Subcutaneous abdominal adipose tissue (tissue), 5 donors: ENCODE data around the gene TOLLIP.

Source experiments
- H3K27ac ChIP-seq: one replicate; pipeline ENCODE4 v1.7.0; 2013; ENCODE audit warnings: low read depth, mild to moderate bottlenecking, inconsistent platforms, low read length, moderate library complexity
- H3K27me3 ChIP-seq, 5 donors: one replicate each; pipeline ENCODE4 v1.7.0; 2013; ENCODE audit warnings: low read length in 5 of 5, inconsistent platforms in 1 of 5; ENCODE audit not compliant: control insufficient read depth in 5 of 5, insufficient read depth in 4 of 5
- H3K36me3 ChIP-seq, 5 donors: one replicate each; pipeline ENCODE4 v1.7.0; 2013; ENCODE audit warnings: low read length in 5 of 5; ENCODE audit not compliant: control insufficient read depth in 5 of 5, insufficient read depth in 5 of 5
- H3K4me1 ChIP-seq, 5 donors: one replicate each; pipeline ENCODE4 v1.7.0; 2013; ENCODE audit warnings: low read length in 5 of 5, mild to moderate bottlenecking in 3 of 5, moderate library complexity in 1 of 5; ENCODE audit not compliant: control insufficient read depth in 5 of 5, insufficient read depth in 5 of 5
- H3K4me3 ChIP-seq, 5 donors: one replicate each; pipeline ENCODE4 v1.7.0; 2013; ENCODE audit warnings: low read length in 5 of 5, low read depth in 1 of 5
- H3K9ac ChIP-seq, 5 donors: one replicate each; pipeline ENCODE4 v1.7.0; 2013; ENCODE audit warnings: low read length in 5 of 5, mild to moderate bottlenecking in 4 of 5, moderate library complexity in 3 of 5
- H3K9me3 ChIP-seq, 5 donors: one replicate each; pipeline ENCODE4 v1.7.0; 2013; ENCODE audit warnings: low read length in 5 of 5; ENCODE audit not compliant: control insufficient read depth in 5 of 5
- donor health status: healthy.
- donor health status: healthy.
- donor health status: healthy.
- donor health status: healthy.
- donor health status: healthy.

TOLLIP gene

GRCh38 chr11:1292018-1292643 lies 17.3 kb downstream of the TOLLIP start:
- Histone ChIP-seq H3K4me1 (peaks cover 0 to 14% (median 0%) of the 10 kb centered on the region in 5 donors), H3K36me3 (peaks cover 0 to 71% (median 63%) of the 10 kb centered on the region in 5 donors), H3K27ac (no peak overlapping the region), H3K9ac (no peak overlapping the region), H3K4me3 (no peak overlapping the region), H3K27me3 (no peaks in the 10 kb centered on the region), H3K9me3 (no peaks in the 10 kb centered on the region)

- H3K27ac ChIP-seq, result no peak overlapping the region
- no peak overlapping the region for H3K9ac ChIP-seq
- no peaks in the 10 kb centered on the region for H3K9me3 ChIP-seq
- peaks cover 0 to 14% (median 0%) of the 10 kb centered on the region in 5 donors for H3K4me1 ChIP-seq
- H3K27me3 ChIP-seq, result no peaks in the 10 kb centered on the region
- no peak overlapping the region for H3K4me3 ChIP-seq
- peaks cover 0 to 76% (median 69%) of the 10 kb centered on the region in 5 donors for H3K36me3 ChIP-seq
These were observed 18.0 kb downstream of the TOLLIP start for GRCh38 chr11:1291295-1292017.

- Histone ChIP-seq H3K27ac (no peak overlapping the region), H3K4me3 (no peak overlapping the region), H3K36me3 (peaks cover 0 to 82% (median 75%) of the 10 kb centered on the region in 5 donors), H3K9me3 (no peaks in the 10 kb centered on the region), H3K9ac (no peak overlapping the region), H3K27me3 (no peaks in the 10 kb centered on the region), H3K4me1 (peaks cover 0 to 14% (median 0%) of the 10 kb centered on the region in 5 donors)
These were observed 19.1 kb downstream of the TOLLIP start for GRCh38 chr11:1290052-1291040.

- Histone ChIP-seq H3K9ac (no peak overlapping the region), H3K27ac (no peak overlapping the region), H3K27me3 (no peaks in the 10 kb centered on the region), H3K36me3 (peaks cover 0 to 86% (median 79%) of the 10 kb centered on the region in 5 donors), H3K4me3 (no peak overlapping the region), H3K9me3 (no peaks in the 10 kb centered on the region), H3K4me1 (peaks cover 0 to 14% (median 0%) of the 10 kb centered on the region in 5 donors)
These were observed 20.1 kb downstream of the TOLLIP start for GRCh38 chr11:1289211-1289935.

GRCh38 chr11:1288426-1289151 lies 20.8 kb downstream of the TOLLIP start:
- Histone ChIP-seq H3K27me3 (no peaks in the 10 kb centered on the region), H3K9me3 (no peaks in the 10 kb centered on the region)

GRCh38 chr11:1287928-1288327 lies 21.5 kb downstream of the TOLLIP start:
- Histone ChIP-seq H3K27me3 (no peaks in the 10 kb centered on the region), H3K9me3 (no peaks in the 10 kb centered on the region), H3K36me3 (peaks cover 0 to 88% (median 81%) of the 10 kb centered on the region in 5 donors), H3K4me3 (no peak overlapping the region), H3K27ac (no peak overlapping the region), H3K9ac (no peak overlapping the region), H3K4me1 (peaks cover 0 to 8% (median 0%) of the 10 kb centered on the region in 5 donors)

More at GRCh38 chr11:1288426-1289151, 20.8 kb downstream of the TOLLIP start:
- Histone ChIP-seq H3K36me3 (peaks cover 0 to 88% (median 81%) of the 10 kb centered on the region in 5 donors), H3K27ac (no peak overlapping the region), H3K4me1 (peaks cover 0 to 14% (median 0%) of the 10 kb centered on the region in 5 donors), H3K9ac (no peak overlapping the region), H3K4me3 (no peak overlapping the region)

GRCh38 chr11:1285876-1286275 lies 23.6 kb downstream of the TOLLIP start:
- H3K36me3 ChIP-seq, result peaks cover 0 to 86% (median 80%) of the 10 kb centered on the region in 5 donors
- no peaks in the 10 kb centered on the region for H3K27me3 ChIP-seq
- H3K4me3 ChIP-seq, result no peak overlapping the region
- no peak overlapping the region for H3K27ac ChIP-seq
- H3K9me3 ChIP-seq, result no peaks in the 10 kb centered on the region
- H3K4me1 ChIP-seq, result peaks cover 0 to 9% (median 6%) of the 10 kb centered on the region in 5 donors
- no peak overlapping the region for H3K9ac ChIP-seq

- Histone ChIP-seq H3K9me3 (no peaks in the 10 kb centered on the region), H3K27ac (no peak overlapping the region), H3K4me1 (peaks cover 0 to 9% (median 6%) of the 10 kb centered on the region in 5 donors), H3K27me3 (no peaks in the 10 kb centered on the region), H3K36me3 (peaks cover 0 to 86% (median 80%) of the 10 kb centered on the region in 5 donors), H3K9ac (no peak overlapping the region), H3K4me3 (no peak overlapping the region)
These were observed 24.1 kb downstream of the TOLLIP start for GRCh38 chr11:1285316-1285744.

- Histone ChIP-seq H3K4me1 (peaks cover 0 to 9% (median 6%) of the 10 kb centered on the region in 5 donors), H3K36me3 (peaks cover 0 to 86% (median 80%) of the 10 kb centered on the region in 5 donors), H3K27ac (no peak overlapping the region), H3K9me3 (no peaks in the 10 kb centered on the region), H3K27me3 (no peaks in the 10 kb centered on the region), H3K9ac (no peak overlapping the region), H3K4me3 (no peak overlapping the region)
These were observed 25.5 kb downstream of the TOLLIP start for GRCh38 chr11:1283906-1284305.
